Measurements from ENCODE around the gene OR2F1. TPM values are rescaled to one million over a fixed set of nuclear protein-coding genes. Genes with fewer than 3 reads are reported as not detected.

The OR2F1 gene, protein sequence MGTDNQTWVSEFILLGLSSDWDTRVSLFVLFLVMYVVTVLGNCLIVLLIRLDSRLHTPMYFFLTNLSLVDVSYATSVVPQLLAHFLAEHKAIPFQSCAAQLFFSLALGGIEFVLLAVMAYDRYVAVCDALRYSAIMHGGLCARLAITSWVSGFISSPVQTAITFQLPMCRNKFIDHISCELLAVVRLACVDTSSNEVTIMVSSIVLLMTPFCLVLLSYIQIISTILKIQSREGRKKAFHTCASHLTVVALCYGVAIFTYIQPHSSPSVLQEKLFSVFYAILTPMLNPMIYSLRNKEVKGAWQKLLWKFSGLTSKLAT
- polyA plus RNA-seq (2013, experiment 1 of 2): not detected
- polyA plus RNA-seq (2013, experiment 2 of 2): not detected

GRCh38 chr7:143954544-143954943 lies at the start of gene OR2F1:
TSS of gene OR2F1 (plus strand) at chr7:143954844. CDS start at chr7:143959971, 5,127 bp downstream.
- H3K4me1 ChIP-seq (ENCODE audit: insufficient read depth, low read length): peaks cover 8% of the 10 kb centered on the region; the same call in 1 of the 2 replicates
- 90% methylated on average over 3 of the region's 3 CpGs for WGBS
- H3K9ac ChIP-seq (ENCODE audit: low read depth, low read length): no peak within 1 kb of the TSS
- H3K36me3 ChIP-seq (ENCODE audit: insufficient read depth, low read length): no peaks in the 10 kb centered on the region
- no peak within 1 kb of the TSS for H3K27ac ChIP-seq (ENCODE audit: low read depth, low read length)
- H3K9me3 ChIP-seq (ENCODE audit: insufficient read depth, low read depth, low read length): no peaks in the 10 kb centered on the region
- no peaks in the 10 kb centered on the region for H3K27me3 ChIP-seq (ENCODE audit: insufficient read depth, low read length)
- H3K4me3 ChIP-seq (ENCODE audit: low read length): no peak within 1 kb of the TSS

GRCh38 chr7:143905509-143905908 lies 49.1 kb upstream of the OR2F1 start:
- 87% methylated on average over 1 of the region's 1 CpG for WGBS
- no peaks in the 10 kb centered on the region for H3K9me3 ChIP-seq (ENCODE audit: insufficient read depth, low read depth, low read length)
- H3K36me3 ChIP-seq (ENCODE audit: insufficient read depth, low read length): no peaks in the 10 kb centered on the region
- H3K27ac ChIP-seq (ENCODE audit: low read depth, low read length): no peak overlapping the region
- no peak overlapping the region for H3K4me3 ChIP-seq (ENCODE audit: low read length)
- H3K27me3 ChIP-seq (ENCODE audit: insufficient read depth, low read length): no peaks in the 10 kb centered on the region
- peaks cover 36% of the 10 kb centered on the region for H3K4me1 ChIP-seq (ENCODE audit: insufficient read depth, low read length)
- no peak overlapping the region for H3K9ac ChIP-seq (ENCODE audit: low read depth, low read length)

DNA sequence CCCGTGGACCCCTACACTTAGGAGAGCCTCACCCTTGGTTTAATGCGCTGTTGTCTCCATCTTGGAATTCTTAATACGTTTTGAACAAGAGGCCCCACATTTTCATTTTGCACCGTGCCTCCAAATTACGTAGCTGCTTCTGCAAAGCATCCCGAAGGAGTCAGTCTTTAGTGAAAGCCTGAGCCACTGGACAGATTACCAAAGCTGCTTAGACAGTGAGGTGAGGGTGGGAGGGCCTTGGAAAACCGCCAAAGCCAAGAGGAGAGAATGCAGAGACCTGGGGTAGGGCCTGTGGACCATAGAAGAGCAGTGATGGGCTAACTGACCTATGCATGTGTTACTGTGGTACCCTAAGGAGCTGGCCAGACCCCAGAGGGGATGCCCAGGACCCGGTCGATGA lies 48.5 kb upstream of the OR2F1 start:
- H3K4me1 ChIP-seq (ENCODE audit: insufficient read depth, low read length): peaks cover 32% of the 10 kb centered on the region
- WGBS: 94% methylated on average over 9 of the region's 9 CpGs
- H3K27ac ChIP-seq (ENCODE audit: low read depth, low read length): peak overlapping the region; percentile 55; the same call in 1 of the 2 replicates
- H3K27me3 ChIP-seq (ENCODE audit: insufficient read depth, low read length): no peaks in the 10 kb centered on the region
- H3K9ac ChIP-seq (ENCODE audit: low read depth, low read length): no peak overlapping the region
- no peak overlapping the region for H3K4me3 ChIP-seq (ENCODE audit: low read length)
- no peaks in the 10 kb centered on the region for H3K36me3 ChIP-seq (ENCODE audit: insufficient read depth, low read length)
- H3K9me3 ChIP-seq (ENCODE audit: insufficient read depth, low read depth, low read length): no peaks in the 10 kb centered on the region

- Histone ChIP-seq H3K36me3 (ENCODE audit: insufficient read depth, low read length) (no peaks in the 10 kb centered on the region), H3K4me3 (ENCODE audit: low read length) (no peak overlapping the region), H3K9me3 (ENCODE audit: insufficient read depth, low read depth, low read length) (no peaks in the 10 kb centered on the region), H3K27ac (ENCODE audit: low read depth, low read length) (peak overlapping the region; percentile 55; the same call in 1 of the 2 replicates), H3K4me1 (ENCODE audit: insufficient read depth, low read length) (peaks cover 32% of the 10 kb centered on the region), H3K9ac (ENCODE audit: low read depth, low read length) (no peak overlapping the region), H3K27me3 (ENCODE audit: insufficient read depth, low read length) (no peaks in the 10 kb centered on the region)
- WGBS: 20% methylated on average over 5 of the region's 5 CpGs
These were observed 47.7 kb upstream of the OR2F1 start for GRCh38 chr7:143906895-143907294.

- Histone ChIP-seq H3K27ac (ENCODE audit: low read depth, low read length) (no peak overlapping the region), H3K9me3 (ENCODE audit: insufficient read depth, low read depth, low read length) (no peaks in the 10 kb centered on the region), H3K9ac (ENCODE audit: low read depth, low read length) (no peak overlapping the region), H3K36me3 (ENCODE audit: insufficient read depth, low read length) (no peaks in the 10 kb centered on the region), H3K4me3 (ENCODE audit: low read length) (no peak overlapping the region), H3K4me1 (ENCODE audit: insufficient read depth, low read length) (peaks cover 26% of the 10 kb centered on the region), H3K27me3 (ENCODE audit: insufficient read depth, low read length) (no peaks in the 10 kb centered on the region)
- WGBS: 96% methylated on average over 2 of the region's 5 CpGs
These were observed 46.5 kb upstream of the OR2F1 start for GRCh38 chr7:143908120-143908519.

- Histone ChIP-seq H3K36me3 (ENCODE audit: insufficient read depth, low read length) (no peaks in the 10 kb centered on the region), H3K27ac (ENCODE audit: low read depth, low read length) (no peak overlapping the region), H3K4me3 (ENCODE audit: low read length) (no peak overlapping the region), H3K4me1 (ENCODE audit: insufficient read depth, low read length) (peaks cover 23% of the 10 kb centered on the region), H3K27me3 (ENCODE audit: insufficient read depth, low read length) (no peaks in the 10 kb centered on the region), H3K9me3 (ENCODE audit: insufficient read depth, low read depth, low read length) (no peaks in the 10 kb centered on the region), H3K9ac (ENCODE audit: low read depth, low read length) (no peak overlapping the region)
- WGBS: 92% methylated on average over 3 of the region's 3 CpGs
These were observed 44.8 kb upstream of the OR2F1 start for GRCh38 chr7:143909863-143910262.

DNA sequence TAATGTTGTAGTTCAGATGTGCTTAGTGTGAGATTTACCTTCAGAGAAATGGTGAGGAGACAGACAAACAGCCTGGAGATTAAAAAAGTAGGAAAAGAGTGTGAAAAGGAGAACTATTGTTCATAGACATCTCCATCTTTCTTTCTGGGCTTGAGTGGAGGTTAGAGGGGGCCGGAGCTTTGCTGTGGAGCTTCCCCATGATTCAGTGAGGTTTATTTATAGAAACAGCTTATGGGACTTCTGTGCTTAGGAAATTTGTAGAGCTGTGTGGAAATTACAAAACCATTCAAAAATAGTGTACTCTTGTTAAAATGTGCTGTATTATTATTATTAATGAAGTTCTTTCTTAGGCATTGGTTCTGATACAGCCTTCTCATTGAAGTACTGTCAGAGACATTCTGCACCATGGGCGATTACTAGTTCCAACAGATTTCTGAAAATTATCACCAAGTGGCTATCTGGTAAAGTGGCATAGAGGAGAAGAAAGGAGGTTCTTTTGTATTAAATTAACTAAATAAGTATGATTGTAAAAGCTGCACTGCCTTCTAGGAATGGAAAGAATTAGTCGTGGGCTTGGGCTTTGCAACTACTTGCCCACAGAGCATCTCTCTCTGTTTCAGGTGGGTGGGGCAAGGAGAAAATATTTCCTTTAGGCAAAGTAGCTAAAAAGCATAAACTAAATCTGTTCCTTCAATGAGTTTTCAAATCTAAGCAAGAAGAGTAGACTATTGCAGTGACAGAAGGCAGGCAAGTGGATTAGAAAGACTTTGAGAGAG lies 44.0 kb upstream of the OR2F1 start:
- H3K27ac ChIP-seq (ENCODE audit: low read depth, low read length): no peak overlapping the region
- peaks cover 17% of the 10 kb centered on the region for H3K4me1 ChIP-seq (ENCODE audit: insufficient read depth, low read length)
- no peak overlapping the region for H3K4me3 ChIP-seq (ENCODE audit: low read length)
- H3K9ac ChIP-seq (ENCODE audit: low read depth, low read length): no peak overlapping the region
- 83% methylated on average over 3 of the region's 3 CpGs for WGBS
- no peaks in the 10 kb centered on the region for H3K9me3 ChIP-seq (ENCODE audit: insufficient read depth, low read depth, low read length)
- H3K36me3 ChIP-seq (ENCODE audit: insufficient read depth, low read length): no peaks in the 10 kb centered on the region
- no peaks in the 10 kb centered on the region for H3K27me3 ChIP-seq (ENCODE audit: insufficient read depth, low read length)

DNA sequence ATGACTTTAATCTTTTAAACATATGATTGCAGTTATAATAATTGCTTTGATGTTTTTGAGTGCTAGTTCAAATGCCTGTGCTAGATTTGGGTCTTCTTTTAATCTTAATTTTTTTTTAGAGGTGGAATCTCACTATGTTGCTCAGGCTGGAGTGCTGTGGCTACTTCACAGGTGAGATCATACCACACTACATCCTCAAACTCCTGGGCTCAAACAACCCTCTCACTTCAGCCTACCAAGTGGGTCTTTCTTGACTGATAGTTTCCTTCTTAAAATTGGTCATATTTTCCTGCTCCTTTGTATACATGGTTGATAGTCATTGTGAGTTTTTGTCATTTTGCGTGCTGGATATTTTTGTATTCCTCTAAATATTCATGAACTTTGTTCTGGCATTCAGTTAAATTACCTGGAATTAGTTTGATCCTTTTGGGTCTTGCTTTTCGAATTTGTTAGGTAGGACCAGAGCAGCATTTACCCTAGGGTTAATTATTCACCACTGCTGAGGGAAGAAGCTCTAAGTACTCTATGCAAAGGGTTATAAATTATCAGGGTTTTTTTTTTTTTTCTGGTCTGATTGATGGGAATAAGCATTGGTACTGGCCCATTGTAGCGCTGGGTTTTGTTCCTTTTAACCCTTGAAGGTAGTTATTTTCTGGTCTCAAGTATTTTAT lies 40.6 kb upstream of the OR2F1 start:
- Histone ChIP-seq H3K9me3 (ENCODE audit: insufficient read depth, low read depth, low read length) (no peaks in the 10 kb centered on the region), H3K4me3 (ENCODE audit: low read length) (no peak overlapping the region), H3K36me3 (ENCODE audit: insufficient read depth, low read length) (no peaks in the 10 kb centered on the region), H3K4me1 (ENCODE audit: insufficient read depth, low read length) (no peaks in the 10 kb centered on the region), H3K9ac (ENCODE audit: low read depth, low read length) (no peak overlapping the region), H3K27me3 (ENCODE audit: insufficient read depth, low read length) (no peaks in the 10 kb centered on the region), H3K27ac (ENCODE audit: low read depth, low read length) (no peak overlapping the region)
- 82% methylated on average over 3 of the region's 3 CpGs for WGBS

GRCh38 chr7:143914938-143915652 lies 39.5 kb upstream of the OR2F1 start:
- Histone ChIP-seq H3K27me3 (ENCODE audit: insufficient read depth, low read length) (no peaks in the 10 kb centered on the region), H3K36me3 (ENCODE audit: insufficient read depth, low read length) (no peaks in the 10 kb centered on the region), H3K9me3 (ENCODE audit: insufficient read depth, low read depth, low read length) (no peaks in the 10 kb centered on the region), H3K4me3 (ENCODE audit: low read length) (no peak overlapping the region), H3K9ac (ENCODE audit: low read depth, low read length) (no peak overlapping the region), H3K4me1 (ENCODE audit: insufficient read depth, low read length) (no peaks in the 10 kb centered on the region), H3K27ac (ENCODE audit: low read depth, low read length) (no peak overlapping the region)
- 87% methylated on average over 6 of the region's 7 CpGs for WGBS

- no peaks in the 10 kb centered on the region for H3K4me1 ChIP-seq (ENCODE audit: insufficient read depth, low read length)
- no peak overlapping the region for H3K27ac ChIP-seq (ENCODE audit: low read depth, low read length)
- WGBS: 74% methylated on average over 1 of the region's 1 CpG
- H3K9ac ChIP-seq (ENCODE audit: low read depth, low read length): no peak overlapping the region
- H3K36me3 ChIP-seq (ENCODE audit: insufficient read depth, low read length): no peaks in the 10 kb centered on the region
- H3K4me3 ChIP-seq (ENCODE audit: low read length): no peak overlapping the region
- no peaks in the 10 kb centered on the region for H3K9me3 ChIP-seq (ENCODE audit: insufficient read depth, low read depth, low read length)
- no peaks in the 10 kb centered on the region for H3K27me3 ChIP-seq (ENCODE audit: insufficient read depth, low read length)
These were observed 29.8 kb upstream of the OR2F1 start for GRCh38 chr7:143924851-143925250.
